GM18520 (cell line): ENCODE results near the gene RARA.
"Not testable (repeated sequence)": the region's sequence is repeated elsewhere in the genome, so short reads cannot be mapped to it uniquely, and the experiment has no call there.

ENCODE experiments used
- ATAC-seq: cut with Tn5 transposase; IDR thresholded peaks from one replicate; pipeline ENCODE4 v1.9.1; 2021; ENCODE audit not compliant: unreplicated experiment

The RARA gene

GRCh38 chr17:40297511-40297910 is 11.5 kb upstream of the RARA start:
- ATAC-seq, result no peak

GRCh38 chr17:40298726-40299125 is 10.3 kb upstream of the RARA start:
- ATAC-seq, result no peak

- not testable (repeated sequence) for ATAC-seq
Observed at GRCh38 chr17:40299159-40299757, 9.7 kb upstream of the RARA start.

GRCh38 chr17:40301315-40301714 is 7.7 kb upstream of the RARA start:
- no peak for ATAC-seq

GRCh38 chr17:40303009-40303657 is 5.8 kb upstream of the RARA start:
- no peak for ATAC-seq

GRCh38 chr17:40303708-40304551 is 5.0 kb upstream of the RARA start:
- ATAC-seq, result no peak

- ATAC-seq, result not testable (repeated sequence)
Observed at GRCh38 chr17:40304552-40304863, 4.5 kb upstream of the RARA start.

- ATAC-seq, result not testable (repeated sequence)
Observed at GRCh38 chr17:40304866-40305265, 4.1 kb upstream of the RARA start.

GRCh38 chr17:40306395-40306794 is 2.6 kb upstream of the RARA start:
- ATAC-seq, result no peak

- ATAC-seq, result no peak
Observed at GRCh38 chr17:40307001-40307730, 1.8 kb upstream of the RARA start.

- ATAC-seq, result no peak
Observed at GRCh38 chr17:40307740-40308239, 1.2 kb upstream of the RARA start.

GRCh38 chr17:40309949-40310510 is 1.1 kb downstream of the RARA start:
- ATAC-seq, result no peak

- ATAC-seq, result no peak
Observed at GRCh38 chr17:40310882-40311391, 2.0 kb downstream of the RARA start.

GRCh38 chr17:40311575-40311974 is 2.6 kb downstream of the RARA start:
- no peak for ATAC-seq

GRCh38 chr17:40312131-40312731 is 3.3 kb downstream of the RARA start:
- ATAC-seq, result no peak

GRCh38 chr17:40312893-40313667 is 4.1 kb downstream of the RARA start:
- no peak for ATAC-seq

GRCh38 chr17:40313668-40314583 is 4.9 kb downstream of the RARA start:
- no peak for ATAC-seq

GRCh38 chr17:40314584-40314956 is 5.6 kb downstream of the RARA start:
- no peak for ATAC-seq

- ATAC-seq, result no peak
Observed at GRCh38 chr17:40315206-40315605, 6.2 kb downstream of the RARA start.
